ENCODE measurements around the gene CD4.

The CD4 gene

DNA sequence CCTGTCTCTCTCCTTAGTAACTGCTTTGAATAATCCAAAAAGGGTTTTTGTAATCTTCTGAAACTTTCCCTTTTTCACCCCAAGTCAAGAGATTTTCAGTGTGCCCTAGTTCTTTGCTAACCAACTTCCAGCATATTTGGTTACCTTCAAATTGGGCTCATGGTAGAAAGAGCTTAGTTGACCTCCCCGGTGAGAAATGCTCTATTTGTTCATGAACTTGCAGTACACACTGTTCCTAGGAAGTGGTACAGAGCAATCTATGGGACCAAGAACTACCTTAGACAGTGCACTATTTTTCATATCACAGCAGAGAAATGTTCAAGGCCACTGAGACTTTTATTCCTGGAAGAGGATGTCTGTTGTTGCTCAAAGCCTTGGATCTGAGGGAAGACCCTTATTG, 64.3 kb downstream of the CD4 start:
- H3K27ac ChIP-seq, result peak overlapping the region; percentile 60 to 92
- no peak for DNase-seq (ENCODE audit: low spot score)

DNA sequence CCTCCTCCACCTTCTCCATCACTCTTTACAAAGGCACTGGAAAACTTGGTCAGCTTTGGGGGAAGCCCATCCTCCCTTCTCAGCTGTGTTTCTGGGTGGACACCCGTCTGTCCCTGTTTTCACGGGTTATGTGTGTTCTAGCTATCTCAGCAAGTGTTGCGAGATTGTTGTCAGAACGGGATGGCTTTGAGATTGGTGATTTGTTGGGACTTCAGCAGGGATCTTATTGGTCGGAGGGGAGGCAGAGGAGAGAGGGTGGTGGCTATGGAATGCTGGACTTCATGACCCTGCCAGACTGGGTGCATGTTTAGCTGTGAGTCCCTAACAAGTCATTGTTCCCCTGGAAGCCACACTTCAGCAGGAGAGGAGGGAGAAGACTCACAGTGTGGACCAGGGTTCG, 64.7 kb downstream of the CD4 start:
- Histone ChIP-seq H3K27ac (peak overlapping the region; percentile 60 to 92), H3K4me3 (no peak overlapping the region)
- TF ChIP-seq, protein P1, sequence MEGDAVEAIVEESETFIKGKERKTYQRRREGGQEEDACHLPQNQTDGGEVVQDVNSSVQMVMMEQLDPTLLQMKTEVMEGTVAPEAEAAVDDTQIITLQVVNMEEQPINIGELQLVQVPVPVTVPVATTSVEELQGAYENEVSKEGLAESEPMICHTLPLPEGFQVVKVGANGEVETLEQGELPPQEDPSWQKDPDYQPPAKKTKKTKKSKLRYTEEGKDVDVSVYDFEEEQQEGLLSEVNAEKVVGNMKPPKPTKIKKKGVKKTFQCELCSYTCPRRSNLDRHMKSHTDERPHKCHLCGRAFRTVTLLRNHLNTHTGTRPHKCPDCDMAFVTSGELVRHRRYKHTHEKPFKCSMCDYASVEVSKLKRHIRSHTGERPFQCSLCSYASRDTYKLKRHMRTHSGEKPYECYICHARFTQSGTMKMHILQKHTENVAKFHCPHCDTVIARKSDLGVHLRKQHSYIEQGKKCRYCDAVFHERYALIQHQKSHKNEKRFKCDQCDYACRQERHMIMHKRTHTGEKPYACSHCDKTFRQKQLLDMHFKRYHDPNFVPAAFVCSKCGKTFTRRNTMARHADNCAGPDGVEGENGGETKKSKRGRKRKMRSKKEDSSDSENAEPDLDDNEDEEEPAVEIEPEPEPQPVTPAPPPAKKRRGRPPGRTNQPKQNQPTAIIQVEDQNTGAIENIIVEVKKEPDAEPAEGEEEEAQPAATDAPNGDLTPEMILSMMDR (IDR thresholded peaks at IDR 0.05), result no peak
- DNase-seq (ENCODE audit: low spot score), result no peak

More for the DNA sequence above, 64.3 kb downstream of the CD4 start:
- peak overlapping the region; percentile 91 for H3K4me3 ChIP-seq
- TF ChIP-seq, protein P1 (IDR thresholded peaks at IDR 0.05), result no peak

DNA sequence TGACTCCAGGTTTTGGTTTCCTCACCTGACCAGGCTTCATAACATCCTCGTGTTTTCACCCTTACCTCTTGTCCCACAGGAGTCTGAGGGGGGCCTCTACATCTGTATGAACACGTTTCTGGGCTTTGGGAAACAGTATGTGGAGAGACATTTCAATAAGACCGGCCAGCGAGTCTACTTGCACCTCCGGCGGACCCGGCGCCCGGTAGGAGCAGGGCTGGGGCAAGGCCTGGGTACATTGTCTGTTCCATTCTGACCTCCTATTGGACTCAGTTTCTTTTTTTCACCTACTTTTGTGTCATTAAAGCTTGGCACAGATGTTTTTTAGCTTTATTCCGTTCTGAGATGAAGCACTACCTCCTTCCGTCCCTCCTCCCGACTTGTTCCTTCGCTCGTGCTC, 66.0 kb downstream of the CD4 start:
- TF ChIP-seq, protein P1 (IDR thresholded peaks at IDR 0.05), result no peak
- Histone ChIP-seq H3K4me3 (no peak overlapping the region), H3K27ac (no peak overlapping the region)
- DNase-seq (ENCODE audit: low spot score), result no peak

DNA sequence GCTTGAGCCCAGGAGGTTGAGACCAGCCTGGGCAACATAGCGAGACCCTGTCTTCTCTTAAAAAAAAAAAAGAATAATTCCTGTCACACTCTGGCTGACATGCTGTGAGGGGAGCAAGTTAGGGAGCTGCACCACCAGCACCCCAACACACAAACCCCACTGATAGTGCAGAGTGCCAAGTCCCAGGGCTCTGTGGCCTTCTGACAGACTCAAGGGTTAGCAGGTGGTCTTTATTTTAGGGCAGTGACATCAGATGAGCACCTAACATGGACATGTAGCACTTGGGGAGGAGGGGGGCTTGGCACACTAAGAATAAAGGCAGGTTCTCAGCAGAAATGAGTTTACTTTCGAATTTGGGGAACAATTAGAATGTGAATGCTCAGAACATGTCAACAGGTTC, 69.5 kb downstream of the CD4 start:
- no peak for DNase-seq (ENCODE audit: low spot score)
- Histone ChIP-seq H3K27ac (no peak overlapping the region), H3K4me3 (no peak overlapping the region)
- TF ChIP-seq, protein P1 (IDR thresholded peaks at IDR 0.05), result no peak

DNA sequence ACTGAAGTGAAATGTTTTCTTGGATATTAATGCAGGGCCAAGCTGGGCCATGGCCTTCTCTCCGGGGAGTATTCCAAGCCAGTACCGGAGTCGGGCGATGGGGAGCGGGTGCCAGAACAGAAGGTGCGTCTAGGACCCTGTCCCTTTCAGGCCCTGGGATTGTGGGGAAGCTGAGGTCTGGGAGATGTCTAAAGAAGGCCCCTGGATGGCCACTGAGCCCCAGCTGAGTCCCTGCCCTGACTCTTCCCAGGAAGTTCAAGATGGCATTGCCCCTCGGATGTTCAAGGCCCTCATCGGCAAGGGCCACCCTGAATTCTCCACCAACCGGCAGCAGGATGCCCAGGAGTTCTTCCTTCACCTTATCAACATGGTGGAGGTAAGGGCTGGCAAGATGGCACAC, 70.8 kb downstream of the CD4 start:
- H3K4me3 ChIP-seq, result no peak overlapping the region
- H3K27ac ChIP-seq, result no peak overlapping the region
- DNase-seq (ENCODE audit: low spot score), result no peak
- TF ChIP-seq, protein P1 (IDR thresholded peaks at IDR 0.05), result no peak

DNA sequence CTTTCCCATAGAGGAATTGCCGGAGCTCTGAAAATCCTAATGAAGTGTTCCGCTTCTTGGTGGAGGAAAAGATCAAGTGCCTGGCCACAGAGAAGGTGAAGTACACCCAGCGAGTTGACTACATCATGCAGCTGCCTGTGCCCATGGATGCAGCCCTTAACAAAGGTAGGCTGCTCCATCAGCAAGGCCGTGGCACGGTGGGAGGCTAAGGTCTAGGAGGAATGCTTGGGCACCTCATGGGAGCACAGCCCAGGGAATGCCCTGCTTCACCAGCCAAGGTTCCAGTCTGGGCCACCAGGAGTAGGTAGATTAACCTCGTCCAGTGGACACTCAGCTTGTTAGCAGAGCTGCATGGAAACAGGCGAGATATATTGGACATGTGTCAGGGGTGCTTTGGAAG, 71.6 kb downstream of the CD4 start:
- TF ChIP-seq, protein P1 (IDR thresholded peaks at IDR 0.05), result no peak
- no peak for DNase-seq (ENCODE audit: low spot score)
- Histone ChIP-seq H3K27ac (no peak overlapping the region), H3K4me3 (no peak overlapping the region)

DNA sequence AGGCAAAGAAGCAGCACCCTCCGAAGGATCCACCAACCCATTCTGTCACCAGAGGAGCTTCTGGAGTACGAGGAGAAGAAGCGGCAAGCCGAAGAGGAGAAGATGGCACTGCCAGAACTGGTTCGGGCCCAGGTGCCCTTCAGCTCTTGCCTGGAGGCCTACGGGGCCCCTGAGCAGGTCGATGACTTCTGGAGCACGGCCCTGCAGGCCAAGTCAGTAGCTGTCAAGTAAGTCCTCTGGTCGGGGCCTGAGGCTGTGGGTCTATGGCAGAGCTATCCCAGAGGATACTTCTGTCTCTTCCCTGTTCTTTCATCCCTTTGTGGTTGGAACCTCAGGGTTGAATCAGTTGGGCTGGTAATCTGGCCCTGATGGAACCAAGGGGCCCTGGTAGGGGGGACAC, 72.1 kb downstream of the CD4 start:
- TF ChIP-seq, protein P1 (IDR thresholded peaks at IDR 0.05), result no peak
- H3K4me3 ChIP-seq, result no peak overlapping the region
- no peak overlapping the region for H3K27ac ChIP-seq
- no peak for DNase-seq (ENCODE audit: low spot score)
